HG03097 (cell line): Measurements from ENCODE around the gene CPSF4L.
"Not testable (repeated sequence)": the region's sequence is repeated elsewhere in the genome, so short reads cannot be mapped to it uniquely, and the experiment has no call there.

Source experiments
- ATAC-seq: cut with Tn5 transposase; IDR thresholded peaks from one replicate; pipeline ENCODE4 v1.9.1; 2021; ENCODE audit not compliant: unreplicated experiment, low FRiP score

CPSF4L gene

DNA sequence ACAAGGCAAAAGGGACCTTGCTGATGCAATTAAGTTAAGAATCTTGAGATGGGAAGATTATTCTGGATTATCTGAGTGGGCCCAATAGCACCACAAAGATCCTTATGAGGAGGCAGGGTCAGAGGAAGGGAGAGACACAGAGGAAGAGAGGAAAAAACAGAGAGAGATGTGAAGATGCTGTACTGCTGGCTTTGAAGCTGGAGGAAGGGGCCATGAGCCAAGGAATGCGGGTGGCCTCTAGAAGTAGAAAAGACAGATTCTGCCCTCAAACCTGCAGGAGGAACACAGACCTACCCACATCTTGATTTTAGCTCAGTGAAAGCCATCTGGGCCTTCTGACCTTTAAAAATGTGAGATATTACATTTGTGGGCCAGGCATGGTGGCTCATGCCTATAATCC is 8.1 kb upstream of the CPSF4L start:
- no peak for ATAC-seq

DNA sequence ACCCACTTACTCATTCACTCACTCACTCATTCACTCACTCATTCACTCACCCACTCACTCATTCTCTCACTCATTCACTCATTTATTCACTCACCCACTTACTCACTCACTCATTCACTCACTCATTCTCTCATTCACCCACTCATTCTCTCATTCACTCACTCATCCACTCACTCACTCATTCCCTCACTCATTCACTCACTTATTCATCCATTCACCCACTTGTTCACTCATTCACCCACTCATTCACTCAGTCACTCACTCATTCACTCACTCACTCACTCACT is 7.6 kb upstream of the CPSF4L start:
- no peak for ATAC-seq

GRCh38 chr17:73268582-73269328 is 7.1 kb upstream of the CPSF4L start:
- ATAC-seq = no peak

- ATAC-seq = no peak
Observed at GRCh38 chr17:73267648-73268537, 6.2 kb upstream of the CPSF4L start.

- no peak for ATAC-seq
Observed at GRCh38 chr17:73266796-73267195, 5.1 kb upstream of the CPSF4L start.

- ATAC-seq = no peak
Observed at GRCh38 chr17:73265646-73266640, 4.3 kb upstream of the CPSF4L start.

DNA sequence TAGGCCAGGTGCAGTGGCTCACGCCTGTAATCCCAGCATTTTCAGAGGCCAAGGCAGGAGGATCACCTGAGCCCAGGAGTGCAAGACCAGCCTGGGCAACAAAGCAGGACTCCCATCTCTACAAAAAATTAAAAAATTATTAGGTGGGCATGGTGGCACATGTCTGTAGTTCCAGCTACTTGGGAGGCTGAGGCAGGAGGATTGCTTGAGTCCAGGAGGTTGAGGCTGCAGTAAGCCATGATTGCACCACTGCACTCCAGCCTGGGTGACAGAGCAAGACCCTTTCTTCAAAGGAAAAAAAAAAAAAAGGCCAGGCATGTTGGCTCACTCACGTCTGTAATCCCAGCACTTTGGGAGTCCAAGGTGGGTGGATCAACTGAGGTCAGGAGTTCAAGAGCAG is 2.8 kb upstream of the CPSF4L start:
- ATAC-seq = not testable (repeated sequence)

- no peak for ATAC-seq
Observed at GRCh38 chr17:73262676-73263642, 1.3 kb upstream of the CPSF4L start.

- no peak for ATAC-seq
Observed at GRCh38 chr17:73261952-73262675, 434 bp upstream of the CPSF4L start.

GRCh38 chr17:73257516-73257915 is 4.2 kb downstream of the CPSF4L start:
- no peak for ATAC-seq

DNA sequence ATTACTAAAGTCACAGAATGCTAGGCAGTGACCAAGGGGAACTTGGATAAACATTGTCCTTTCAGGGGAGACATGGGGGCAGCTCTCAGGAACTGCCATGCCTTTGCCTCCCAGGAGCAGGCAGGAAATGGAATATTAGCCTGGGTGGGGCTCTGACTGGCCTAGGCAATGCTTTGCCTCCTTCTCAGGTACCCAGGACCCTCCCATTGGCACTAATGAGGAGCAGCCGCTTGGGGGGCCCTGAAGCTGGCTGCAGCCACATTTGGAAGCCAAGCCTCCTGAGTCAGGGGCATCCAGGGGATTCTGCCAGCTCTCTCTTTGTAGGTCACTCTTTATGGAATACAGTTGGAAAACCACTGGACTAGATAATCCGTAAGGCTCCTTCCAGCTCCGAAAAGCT is 5.5 kb downstream of the CPSF4L start:
- no peak for ATAC-seq

GRCh38 chr17:73255671-73256181 is 6.0 kb downstream of the CPSF4L start:
- ATAC-seq = no peak

GRCh38 chr17:73251871-73252270 is 9.8 kb downstream of the CPSF4L start:
- no peak for ATAC-seq

DNA sequence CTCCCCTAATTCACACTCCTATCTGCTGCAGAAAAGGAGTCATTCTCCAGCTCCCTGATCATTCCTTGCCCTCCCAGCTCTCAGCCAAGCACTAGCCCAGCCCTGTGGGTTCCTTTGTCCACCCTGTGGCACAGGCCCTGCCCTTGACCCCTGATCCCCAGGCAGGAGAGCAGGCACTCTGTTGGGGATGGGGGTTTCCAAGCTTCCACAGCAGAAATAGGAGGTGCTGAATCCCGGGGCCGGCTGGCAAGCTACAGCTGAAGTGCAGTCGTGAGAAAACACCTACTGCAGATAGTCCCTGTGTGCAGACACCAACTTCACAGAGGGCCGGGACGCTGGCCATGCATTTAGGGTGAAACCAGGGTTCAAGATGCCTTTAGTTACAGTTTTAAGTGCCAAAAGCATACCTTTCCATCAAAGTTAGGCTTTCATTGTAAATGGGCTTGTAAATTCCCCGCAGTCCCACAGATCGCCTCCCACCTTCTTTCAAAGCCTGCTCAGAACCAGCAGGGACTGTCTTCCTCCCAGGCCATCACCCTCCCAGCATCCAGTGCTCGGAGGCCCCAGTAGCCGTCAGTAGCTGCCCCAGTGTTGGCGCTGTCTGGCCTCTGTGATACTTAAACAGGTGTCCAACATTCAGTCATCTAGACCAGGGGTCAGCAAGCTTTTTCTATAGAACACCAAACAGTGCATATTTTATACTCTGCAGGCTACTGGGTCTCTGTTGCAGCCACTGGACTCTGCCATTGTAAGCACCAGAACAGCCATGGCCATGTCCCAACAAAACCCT is 10.6 kb downstream of the CPSF4L start:
- ATAC-seq = no peak

DNA sequence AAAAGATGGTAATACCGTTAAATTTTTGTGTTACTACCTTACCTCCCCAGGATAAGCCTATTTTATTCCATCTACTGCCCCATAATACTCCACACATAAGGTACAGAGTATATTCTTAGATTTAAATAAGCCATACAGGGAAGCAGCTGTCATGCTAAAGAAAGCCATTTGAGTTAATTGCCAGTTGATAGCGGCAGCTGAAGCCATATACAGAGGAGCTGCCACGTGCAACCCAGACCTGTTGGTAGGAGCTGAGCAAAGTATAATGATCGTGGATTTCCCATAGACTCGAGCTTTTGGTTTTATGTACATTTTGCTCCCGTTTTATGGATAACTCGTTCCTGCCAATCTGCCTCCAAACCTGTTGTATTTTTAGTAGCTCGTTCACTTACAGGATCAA is 12.0 kb downstream of the CPSF4L start:
- no peak for ATAC-seq

DNA sequence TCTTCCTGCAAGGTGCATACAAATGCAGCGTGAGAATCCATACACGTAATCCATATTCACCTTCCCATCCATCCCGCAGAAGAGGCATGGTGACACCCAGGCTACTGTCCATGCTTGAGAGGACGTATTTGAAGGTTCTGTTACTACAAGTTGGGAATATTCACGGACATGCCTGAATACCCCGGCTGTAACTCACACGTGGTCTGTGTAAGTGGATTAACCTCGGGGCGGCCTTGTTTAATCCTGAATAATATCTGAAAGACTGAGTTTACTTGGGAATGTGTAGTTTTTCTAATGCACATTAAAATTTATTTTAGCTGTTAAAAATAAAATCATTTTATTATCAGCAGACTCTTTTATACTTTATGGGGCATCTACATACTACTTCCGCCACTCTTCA is 13.1 kb downstream of the CPSF4L start:
- no peak for ATAC-seq

- no peak for ATAC-seq
Observed at GRCh38 chr17:73247726-73248125, 14.0 kb downstream of the CPSF4L start.

DNA sequence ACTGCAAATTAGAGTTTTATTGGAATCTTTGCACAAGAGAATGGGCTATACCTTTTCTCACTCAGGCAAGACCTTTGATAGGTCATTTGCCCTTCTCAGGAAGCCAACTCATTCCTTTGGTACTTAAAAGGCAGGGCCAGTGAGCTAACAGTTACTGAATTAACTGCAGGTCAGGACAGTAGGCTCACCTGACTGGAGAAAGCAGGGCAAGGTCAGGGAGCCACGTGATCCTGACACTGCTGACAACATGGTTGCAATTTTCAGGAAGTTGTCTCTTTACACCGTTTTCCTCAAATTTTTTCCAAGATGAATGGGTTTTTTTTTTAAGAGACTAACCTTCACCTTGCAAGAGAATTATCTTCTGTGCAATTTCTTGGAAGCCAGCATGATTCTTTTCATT is 21.1 kb downstream of the CPSF4L start:
- ATAC-seq = no peak
